HG03342 (cell line): ENCODE measurements around the gene HMHB1.

Experiments
- ATAC-seq: cut with Tn5 transposase; IDR thresholded peaks from one replicate; pipeline ENCODE4 v1.9.1; 2021; ENCODE audit warnings: mild to moderate bottlenecking, moderate library complexity; ENCODE audit not compliant: unreplicated experiment

Gene HMHB1

DNA sequence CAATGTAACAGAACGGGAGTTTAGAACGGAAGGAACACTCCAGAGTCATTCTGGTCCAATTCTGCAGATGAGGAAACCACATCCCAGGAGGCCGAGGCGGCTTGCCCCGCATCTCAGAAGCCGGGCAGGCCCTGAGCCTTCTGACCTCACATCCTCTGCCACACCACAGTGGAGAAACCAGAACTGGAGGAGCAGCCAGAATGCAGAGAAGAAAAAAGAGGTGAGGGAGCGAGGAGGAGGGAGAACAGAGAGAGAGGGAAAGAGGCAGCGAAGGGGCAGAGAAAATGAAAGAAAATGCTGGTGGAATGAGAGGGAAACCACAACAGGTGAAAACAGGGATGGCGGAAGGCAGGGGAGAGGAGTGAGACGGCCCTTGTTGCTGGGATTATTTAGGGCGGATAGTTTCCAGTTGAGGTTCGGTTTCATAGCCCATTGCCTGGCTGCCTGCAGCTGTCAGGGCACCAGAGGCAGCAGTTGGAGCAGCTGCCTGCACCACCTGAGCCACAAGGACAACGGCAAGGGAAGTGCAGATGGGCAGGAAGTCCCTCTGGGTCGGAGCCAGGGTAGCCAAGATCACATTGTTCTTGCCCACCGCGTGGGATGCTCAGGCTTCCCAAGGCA, at the start of gene HMHB1:
TSS of gene HMHB1 (plus strand) at position 77 of the 621 bp plus-strand sequence.
- ATAC-seq, result peak; percentile 70

DNA sequence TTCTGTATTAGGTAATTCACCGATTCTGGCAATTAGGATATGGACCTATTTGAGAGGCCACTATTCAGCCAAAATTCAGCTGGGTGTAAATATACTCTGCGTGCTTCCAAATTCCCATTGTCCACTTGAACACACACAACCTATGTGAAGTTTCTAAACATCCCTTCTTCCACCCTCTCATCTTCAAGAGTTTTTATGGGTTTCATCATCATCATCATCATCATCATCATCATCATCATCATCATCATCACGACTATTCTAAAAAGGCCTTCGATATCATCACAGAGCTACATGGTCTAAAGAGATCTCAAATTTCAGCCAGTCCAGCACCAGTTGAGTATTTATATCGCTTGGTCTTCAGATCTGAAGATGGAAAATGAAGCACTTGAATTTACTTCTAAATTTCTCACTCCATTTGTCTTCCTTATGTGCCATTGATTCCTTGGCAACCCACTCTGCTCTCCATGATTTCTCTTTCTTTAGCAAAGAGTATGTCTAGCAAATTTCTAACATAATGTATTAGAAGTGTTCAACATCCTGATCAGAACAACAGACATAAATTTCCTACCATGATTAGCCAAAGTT, 49.2 kb upstream of the HMHB1 start:
- no peak for ATAC-seq

DNA sequence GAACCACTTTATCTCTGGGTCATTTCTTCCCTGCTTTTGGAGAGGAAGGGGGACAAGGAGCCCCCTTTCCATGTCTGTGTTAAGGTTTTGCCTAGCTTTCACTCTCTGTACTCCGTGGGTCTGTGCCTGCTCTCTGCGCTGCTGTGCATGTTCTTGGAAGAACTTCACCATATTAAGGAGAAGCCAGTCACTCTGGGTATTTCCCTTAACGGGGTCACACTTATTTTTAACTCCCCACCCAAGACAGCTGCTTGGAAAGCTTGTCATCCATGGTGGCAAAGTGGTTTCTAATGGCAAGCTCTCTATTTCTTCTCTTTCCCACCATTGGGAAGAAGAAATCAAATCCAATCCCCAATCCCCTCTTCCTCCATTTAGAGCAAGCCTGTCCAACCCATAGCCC, 44.8 kb upstream of the HMHB1 start:
- no peak for ATAC-seq

DNA sequence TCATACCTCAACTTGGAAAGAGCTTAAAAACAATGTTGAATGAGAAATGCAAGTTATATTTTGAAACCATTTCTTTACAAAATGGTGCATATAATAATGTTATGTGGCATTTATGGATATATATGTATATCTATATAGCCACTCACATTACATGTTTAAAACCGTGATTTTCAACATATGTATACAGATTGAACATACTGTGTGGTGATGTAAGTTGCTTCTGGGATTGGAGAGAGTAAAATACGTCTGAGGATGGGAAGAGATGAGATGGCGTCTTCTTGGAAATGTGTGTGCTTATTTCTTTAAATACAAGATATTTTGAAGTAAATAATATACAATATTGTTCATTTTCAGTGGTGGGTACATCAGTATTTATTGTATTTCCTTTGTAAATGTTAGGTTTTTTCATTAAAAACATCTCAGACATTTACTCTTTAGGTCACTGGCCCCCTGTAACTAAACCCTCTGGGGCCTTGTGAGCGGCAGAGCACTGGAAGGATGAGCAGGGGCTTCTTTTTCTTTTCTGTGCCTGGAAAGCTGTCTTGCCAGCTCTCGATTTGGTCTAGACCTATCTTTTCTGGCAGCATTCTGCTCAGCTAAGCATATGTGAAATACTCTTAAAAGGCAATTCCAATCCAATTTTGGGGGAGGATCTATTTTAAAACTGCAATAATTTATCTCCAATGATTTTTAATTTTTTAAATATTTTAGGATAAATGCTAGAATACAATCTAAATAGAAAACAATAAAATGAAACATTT, 42.8 kb upstream of the HMHB1 start:
- ATAC-seq, result no peak

DNA sequence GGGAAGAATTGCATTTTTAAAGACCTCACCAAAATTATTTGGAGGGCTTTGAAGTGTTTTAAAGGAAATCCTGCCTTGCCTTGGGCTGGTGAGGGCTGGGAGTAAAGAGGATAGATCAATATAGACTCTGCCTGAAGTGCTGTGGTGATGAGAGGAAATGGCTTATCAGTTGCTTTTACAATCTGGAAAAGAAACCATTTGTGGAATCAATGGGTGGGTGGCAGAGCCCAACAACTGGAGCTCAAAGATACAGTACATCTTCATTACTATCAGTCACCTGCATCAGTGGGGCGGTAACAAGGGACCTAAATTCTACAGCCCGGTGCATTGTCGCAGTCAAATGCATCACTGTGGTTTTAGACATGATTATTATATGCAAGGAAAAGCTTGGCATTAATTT, 41.5 kb upstream of the HMHB1 start:
- ATAC-seq, result no peak

DNA sequence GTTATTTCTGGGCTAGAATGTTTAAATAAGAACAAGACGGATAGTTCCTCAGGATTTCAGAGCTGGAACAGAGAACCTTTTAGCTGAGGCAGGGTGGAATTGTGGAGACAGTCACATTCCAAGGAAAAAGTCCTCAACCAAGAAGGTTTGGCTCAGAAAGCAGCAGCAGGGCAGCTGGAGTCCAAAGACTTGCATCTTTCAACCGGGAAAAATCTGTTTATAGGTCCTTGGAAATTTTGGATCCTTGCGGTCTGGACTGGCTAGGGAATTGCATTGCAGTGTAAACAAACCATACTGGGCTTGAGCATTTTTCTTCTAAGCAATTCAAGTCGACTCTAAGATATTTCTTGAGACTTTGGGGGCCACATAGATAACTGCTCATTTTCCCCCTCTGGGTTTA, 40.8 kb upstream of the HMHB1 start:
- ATAC-seq, result no peak

DNA sequence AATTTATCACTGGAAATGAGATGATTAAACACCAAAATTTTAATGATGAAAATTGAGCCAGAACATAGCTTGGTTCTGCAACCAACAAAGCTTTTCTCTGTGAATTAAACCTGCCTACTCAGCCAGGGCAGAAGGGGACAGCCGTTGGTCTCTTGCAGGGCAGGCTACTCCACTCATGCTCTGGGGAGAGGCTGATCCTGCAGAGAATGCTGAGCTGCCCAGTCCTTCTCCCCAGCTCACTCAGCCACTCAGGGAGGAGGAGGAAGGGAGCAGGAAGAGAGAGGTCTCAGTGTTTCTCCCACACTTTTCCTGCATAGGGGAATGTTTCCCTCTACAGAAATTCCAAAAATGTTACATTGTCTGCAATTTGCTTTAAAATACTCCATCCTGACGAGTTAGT, 40.4 kb upstream of the HMHB1 start:
- no peak for ATAC-seq

DNA sequence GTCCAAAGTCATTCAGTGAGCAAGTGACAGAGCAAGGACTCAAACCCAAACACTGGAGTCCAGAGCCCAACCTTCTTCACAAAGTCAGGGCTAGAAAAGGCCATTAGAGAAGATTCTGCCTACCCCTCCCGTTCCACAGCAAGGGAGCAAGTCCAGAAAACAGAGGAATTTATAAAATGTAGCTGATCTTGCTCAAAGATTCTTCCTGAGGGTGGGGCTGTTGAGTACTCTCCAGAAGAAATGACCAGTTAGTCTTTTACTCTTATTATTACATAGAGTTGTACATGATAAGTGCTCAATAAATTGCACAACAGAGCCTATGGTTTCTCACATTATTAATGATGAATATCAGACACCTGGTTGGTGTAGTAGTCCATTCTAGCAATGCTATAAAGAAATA, 39.3 kb upstream of the HMHB1 start:
- ATAC-seq, result no peak

DNA sequence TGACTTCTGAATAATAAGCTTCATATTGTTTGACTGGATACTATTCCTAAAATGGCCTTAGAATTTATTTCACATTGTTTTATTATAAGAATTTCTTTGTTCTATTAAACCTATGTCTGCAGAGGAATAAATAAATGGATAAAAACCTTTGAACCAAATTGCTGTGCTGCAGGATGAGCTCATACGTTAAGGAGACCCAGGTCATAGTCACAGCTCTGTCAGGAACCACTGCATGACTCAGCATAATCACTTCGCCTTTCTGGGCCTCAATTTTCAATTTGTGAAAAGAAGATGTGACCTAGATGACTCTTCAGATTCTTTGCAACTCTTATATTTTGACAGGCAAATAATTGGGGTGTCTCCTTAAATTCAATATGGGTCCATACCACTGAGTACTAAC, 36.7 kb upstream of the HMHB1 start:
- ATAC-seq, result no peak

DNA sequence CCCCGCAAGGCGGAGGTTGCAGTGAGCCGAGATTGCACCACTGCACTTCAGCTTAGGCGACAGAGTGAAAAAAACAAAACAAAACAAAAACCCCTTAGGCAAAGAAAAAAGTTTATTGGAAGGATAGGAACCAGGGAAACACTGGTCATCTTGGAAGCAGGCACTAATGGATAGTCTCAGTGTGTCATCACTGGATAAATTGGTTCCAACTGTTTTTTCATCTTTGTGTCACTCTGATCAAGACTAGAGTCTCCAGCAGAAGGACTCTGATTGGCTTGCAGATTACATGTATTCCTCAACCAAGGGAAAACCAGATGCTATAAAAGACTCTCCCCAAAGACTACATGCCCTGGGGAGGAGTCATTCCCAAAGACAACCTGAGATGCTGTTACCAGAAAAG, 35.0 kb upstream of the HMHB1 start:
- ATAC-seq, result no peak

DNA sequence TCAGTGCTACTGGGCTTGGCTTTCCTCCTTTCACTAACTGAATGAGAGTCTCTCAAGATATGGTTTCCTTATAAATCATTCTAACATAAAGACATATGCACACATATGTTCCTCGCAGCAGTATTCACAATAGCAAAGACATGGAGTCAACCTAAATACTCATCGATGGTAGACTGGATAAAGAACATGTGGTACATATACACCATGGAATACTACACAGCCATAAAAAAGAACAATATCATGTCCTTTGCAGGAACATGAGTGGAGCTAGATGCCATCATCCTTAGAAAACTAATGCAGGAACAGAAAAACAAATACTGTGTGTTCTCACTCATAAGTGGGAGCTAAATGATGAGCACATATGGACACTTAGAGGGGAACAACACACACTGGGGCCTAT, 32.5 kb upstream of the HMHB1 start:
- ATAC-seq, result no peak

DNA sequence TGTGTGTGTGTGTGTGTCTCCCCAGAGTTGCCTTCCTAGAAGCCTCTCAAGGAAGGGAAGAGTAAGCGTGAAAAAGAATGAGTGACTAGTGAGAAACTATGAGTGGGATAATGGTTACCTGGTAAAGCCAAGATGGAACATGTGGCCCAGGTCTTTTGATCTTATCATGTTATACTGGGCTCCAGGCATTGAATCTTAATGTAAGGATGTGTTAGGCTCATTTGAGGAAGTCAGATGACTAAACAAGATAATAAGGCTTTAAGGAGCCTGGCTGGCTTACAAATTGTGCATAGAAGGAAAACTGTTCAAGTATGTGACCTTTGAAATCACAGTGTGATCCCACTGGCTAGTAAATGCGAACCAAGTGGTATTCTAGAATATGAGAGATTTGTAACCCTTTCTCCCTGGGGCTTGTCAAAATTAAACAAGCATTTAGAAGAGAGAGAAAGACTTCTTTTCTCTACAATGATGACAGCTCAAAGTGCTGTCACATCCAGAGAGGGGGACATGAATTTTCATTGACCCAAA, 29.9 kb upstream of the HMHB1 start:
- no peak for ATAC-seq

DNA sequence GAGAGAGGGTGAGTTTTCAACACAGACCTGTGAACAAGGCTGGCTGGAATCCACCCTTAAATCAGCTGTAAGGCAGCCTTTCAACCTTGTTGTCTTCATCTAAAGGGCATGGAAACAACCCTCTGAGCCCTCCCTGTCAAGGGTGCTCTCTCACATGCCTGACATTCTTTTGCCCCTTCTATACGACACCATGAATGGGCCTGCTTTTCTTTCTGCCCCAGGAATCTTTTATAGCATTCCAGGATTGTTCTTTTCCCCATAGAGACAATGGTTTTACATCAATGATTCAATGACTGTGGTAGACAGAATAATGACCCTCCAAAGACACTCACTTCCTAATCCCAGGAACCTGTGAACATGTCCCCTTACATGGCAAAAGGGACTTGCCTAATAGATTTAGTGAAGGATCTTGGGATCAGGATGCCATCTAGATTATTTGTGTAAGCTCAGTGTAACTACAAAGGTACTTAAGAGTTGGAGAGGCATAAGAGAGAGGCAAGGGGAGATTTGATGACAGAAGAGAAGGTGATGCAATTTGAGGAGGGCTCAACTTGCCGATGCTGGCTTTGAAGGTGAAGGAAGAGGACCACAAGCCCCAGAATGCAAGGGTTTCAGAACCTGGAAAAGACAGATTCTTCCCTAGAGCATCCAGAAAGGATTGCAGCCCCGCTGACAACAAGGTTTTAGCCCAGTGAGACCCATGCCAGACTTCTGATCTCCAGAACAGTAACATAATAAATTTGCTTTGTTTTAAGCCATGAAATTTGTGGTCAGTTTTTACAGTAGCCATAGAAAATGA, 29.2 kb upstream of the HMHB1 start:
- no peak for ATAC-seq

DNA sequence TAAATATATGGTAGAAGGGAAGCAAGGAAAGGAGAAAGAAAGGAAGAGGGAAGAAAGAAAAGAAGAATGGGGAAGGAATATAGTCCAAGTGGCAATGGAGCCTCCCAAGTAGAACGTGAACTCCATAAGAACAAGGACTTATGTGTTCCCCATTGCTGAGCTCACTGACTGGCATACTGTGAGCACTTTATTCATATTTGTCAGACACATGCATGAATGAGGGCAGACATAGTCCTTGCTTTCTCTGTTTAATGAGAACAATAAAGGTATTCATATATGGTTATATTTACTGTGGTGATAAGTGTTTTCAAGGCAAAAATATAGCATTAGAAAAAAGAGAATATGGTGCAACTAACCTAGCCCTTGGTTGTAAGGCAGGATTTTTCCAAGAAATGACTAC, 23.6 kb upstream of the HMHB1 start:
- ATAC-seq, result no peak

DNA sequence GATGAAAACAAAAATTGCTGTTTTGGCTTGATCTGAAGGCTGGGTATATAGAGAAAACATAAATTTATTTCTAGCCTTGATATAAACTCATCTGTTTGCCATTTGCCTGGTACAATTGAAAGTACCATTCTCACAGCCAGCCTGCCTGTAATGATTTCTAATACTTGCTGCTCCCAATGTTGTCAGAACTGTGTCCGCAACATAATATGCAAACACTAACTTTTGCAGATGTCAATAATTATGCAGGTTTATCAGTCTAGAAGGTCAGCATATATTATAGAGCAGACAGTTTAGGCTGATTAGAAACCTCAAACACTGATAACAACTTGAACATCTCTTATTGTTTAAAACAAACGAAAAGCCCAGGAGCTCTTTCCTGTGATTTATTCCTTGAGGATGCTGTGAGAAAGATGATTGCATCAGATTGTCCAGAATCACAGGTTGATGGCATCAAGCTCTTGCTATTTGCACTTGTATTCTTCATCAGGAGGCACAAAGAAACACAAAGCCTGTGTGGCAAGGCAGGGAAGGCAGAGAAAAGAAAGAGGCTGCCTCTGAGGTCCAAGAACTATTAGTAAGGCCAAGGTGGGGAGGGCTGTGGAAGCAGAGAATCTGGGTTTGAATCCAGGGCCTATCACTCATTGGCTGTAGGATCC, 21.4 kb upstream of the HMHB1 start:
- no peak for ATAC-seq

DNA sequence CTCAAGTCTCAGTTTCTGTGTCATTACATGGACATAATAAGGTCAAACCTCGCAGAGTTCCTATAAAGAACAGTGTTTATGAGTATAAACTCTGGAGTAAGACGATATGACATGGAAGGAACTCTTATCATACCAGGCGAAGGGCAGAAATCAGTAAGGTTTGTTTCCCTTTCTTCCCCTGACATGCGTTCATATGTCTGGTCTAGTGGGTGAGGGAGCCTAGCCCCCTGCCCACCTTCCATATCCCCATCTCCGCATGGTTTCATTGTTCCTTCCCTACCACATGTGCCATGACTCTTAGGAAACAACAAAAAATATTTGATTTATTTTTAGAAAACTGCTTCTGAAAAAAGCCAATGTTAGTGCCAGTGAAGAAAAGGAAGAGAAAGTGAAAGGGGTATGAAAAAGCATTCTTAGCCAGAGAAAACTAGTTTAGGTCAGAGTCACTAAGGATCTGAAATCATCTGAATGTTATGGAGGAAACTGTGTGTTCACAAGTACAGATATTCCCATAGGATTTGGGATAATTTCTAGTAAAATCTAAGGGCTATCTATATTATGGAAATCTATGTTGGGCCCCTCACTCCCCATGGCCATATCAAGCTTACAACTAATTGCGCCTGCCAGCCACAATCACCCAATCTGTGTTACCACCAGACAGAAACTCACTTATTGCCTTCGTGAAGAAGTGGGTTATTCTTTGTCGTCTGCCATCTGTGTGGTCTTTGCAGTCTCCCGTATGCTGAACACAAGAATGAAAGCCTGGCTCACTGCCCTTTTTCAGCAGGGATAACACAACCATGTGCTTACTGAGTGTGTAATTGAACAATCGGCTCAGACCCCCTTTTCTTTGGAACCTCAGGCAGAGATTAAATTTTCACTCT, 19.9 kb upstream of the HMHB1 start:
- peak; percentile 55 for ATAC-seq

DNA sequence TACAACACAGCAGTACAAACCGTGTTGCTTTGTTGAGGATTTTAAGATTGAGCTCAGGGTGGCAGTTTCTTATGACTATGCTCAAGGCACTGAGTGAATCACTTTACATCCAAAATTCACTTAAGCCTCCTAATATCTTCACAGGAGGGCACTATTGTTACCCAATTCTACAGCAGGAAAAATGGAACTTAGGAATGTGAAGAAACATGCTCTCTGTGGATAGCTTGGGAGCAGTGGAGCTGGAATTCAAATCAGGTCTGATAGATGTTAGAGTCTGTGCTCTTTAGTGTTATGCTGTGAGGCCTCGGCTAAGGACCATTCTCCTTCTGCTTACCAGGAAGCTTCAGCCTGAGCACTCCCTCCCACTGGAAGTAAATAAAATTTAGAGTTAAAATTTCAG, 18.7 kb upstream of the HMHB1 start:
- ATAC-seq, result no peak

DNA sequence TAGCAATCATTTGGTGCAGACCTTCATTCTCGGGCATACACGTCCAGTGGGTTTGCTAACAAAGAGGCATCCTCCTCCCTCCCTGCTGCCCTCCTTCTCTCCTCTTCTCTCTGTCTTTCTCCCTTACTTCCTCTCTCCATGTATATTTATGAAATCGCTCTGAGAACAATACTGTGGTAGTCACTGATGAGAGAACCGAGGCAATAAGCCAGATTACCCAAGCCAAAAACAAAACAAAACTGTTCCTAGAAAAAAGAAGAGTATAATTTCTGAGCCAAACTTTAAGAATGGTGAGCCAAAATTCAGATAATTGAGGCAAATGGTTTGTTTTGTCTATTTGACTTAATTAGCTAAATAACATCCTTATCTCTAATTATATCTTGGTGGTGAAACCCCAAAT, 15.8 kb upstream of the HMHB1 start:
- ATAC-seq, result no peak

DNA sequence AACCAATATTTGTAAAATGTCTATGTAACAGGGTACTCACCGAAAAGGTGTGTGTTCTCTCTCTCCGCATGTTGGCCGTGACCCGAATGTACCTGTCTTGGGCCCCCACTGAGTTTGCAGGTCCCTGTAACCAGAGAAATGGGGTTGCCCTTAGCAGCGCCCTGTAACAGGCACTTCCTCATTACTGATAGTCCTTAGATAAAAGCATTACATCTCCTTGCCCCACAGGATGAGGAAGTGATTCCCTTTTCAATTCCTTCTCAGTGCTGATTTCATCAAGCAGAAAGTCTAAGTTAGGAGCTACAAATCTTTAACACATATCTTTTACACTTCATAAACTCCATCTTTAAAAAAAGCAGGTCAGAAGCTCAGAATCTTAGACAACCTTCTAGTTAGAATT, 15.2 kb upstream of the HMHB1 start:
- no peak for ATAC-seq

DNA sequence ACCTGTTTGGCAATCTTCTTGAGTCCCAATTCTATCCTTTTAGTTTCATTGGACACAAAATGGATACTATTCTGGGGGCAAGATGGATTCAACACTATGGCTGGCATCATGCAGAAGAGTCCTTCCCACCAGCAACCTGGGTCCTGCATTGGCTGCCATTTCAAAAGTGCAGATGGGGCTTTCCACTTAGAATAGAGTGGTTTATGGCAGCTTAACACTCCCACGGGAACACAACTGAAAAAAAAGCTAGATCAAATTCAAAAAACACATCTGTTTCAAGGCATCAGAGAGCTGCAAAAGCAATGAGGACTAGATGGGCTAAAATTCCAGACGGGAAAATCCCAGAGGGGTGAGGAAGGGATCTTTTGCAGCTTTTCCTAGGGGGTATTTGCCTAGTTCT, 11.2 kb upstream of the HMHB1 start:
- peak; percentile 34 for ATAC-seq
